Activated T-helper 1 cell treated with anti-CD3 and anti-CD28 coated beads, Interleukin-12 subunit alpha, Interleukin-12 subunit beta, Interleukin-2, Interleukin-4 antibody, amounts not matched to agents 30 ng/mL and 10 ng/mL and 1 ng/mL, durations not matched to agents 14 hours and 24 hours and 36 hours (primary cell): ENCODE results near the gene CPNE4. TPM values are rescaled to one million over a fixed set of nuclear protein-coding genes. Genes with fewer than 3 reads are reported as not detected.

Experiments
- DNase-seq: peaks from one replicate; pipeline ENCODE4 v3.0.0; 2021; ENCODE audit warnings: low spot score
- H3K27ac Mint-ChIP-seq: one replicate; pipeline ENCODE4 v1.8.0; 2021; ENCODE audit warnings: mild to moderate bottlenecking, mixed read lengths
- H3K27me3 Mint-ChIP-seq: one replicate; pipeline ENCODE4 v1.8.0; 2022; ENCODE audit warnings: mild to moderate bottlenecking, moderate library complexity, mixed read lengths; ENCODE audit not compliant: insufficient read depth
- H3K36me3 Mint-ChIP-seq: one replicate; pipeline ENCODE4 v1.8.0; 2021; ENCODE audit warnings: low read depth, mixed read lengths
- H3K4me1 Mint-ChIP-seq: one replicate; pipeline ENCODE4 v1.8.0; 2021; ENCODE audit warnings: low read depth, mixed read lengths
- H3K4me3 Mint-ChIP-seq: one replicate; pipeline ENCODE4 v1.8.0; 2021; ENCODE audit warnings: mild to moderate bottlenecking, moderate library complexity, mixed read lengths
- H3K9me3 Mint-ChIP-seq: one replicate; pipeline ENCODE4 v1.8.0; 2021; ENCODE audit warnings: mixed read lengths
- intact Hi-C: fragments of 100-400 bp; cut with micrococcal nuclease; formaldehyde crosslinking; loops from one replicate; pipeline ENCODE4 v1.15.1; 2024
- total RNA-seq: library from RNA; stranded (reverse); gene quantifications from 2 replicates; pipeline ENCODE4 v1.2.3, GENCODE V29; 2022

CPNE4 gene
- total RNA-seq, 1 donor from 2014 or later, result not detected

GRCh38 chr3:131725414-131725813, 309.4 kb downstream of the CPNE4 start:
- H3K4me1 Mint-ChIP-seq, result peaks cover 2% of the 10 kb centered on the region
- H3K27me3 Mint-ChIP-seq, result no peaks in the 10 kb centered on the region
- no peak for DNase-seq
- H3K9me3 Mint-ChIP-seq, result no peaks in the 10 kb centered on the region
- no peaks in the 10 kb centered on the region for H3K36me3 Mint-ChIP-seq
- no peak overlapping the region for H3K27ac Mint-ChIP-seq
- no peak overlapping the region for H3K4me3 Mint-ChIP-seq
- intact Hi-C loops, result no loop called here

GRCh38 chr3:131723343-131723742, 311.5 kb downstream of the CPNE4 start:
- H3K36me3 Mint-ChIP-seq, result no peaks in the 10 kb centered on the region
- intact Hi-C loops, result no loop called here
- DNase-seq, result no peak
- H3K4me1 Mint-ChIP-seq, result no peaks in the 10 kb centered on the region
- no peak overlapping the region for H3K27ac Mint-ChIP-seq
- H3K4me3 Mint-ChIP-seq, result no peak overlapping the region
- no peaks in the 10 kb centered on the region for H3K27me3 Mint-ChIP-seq
- no peaks in the 10 kb centered on the region for H3K9me3 Mint-ChIP-seq

- DNase-seq, result no peak
- H3K27ac Mint-ChIP-seq, result no peak overlapping the region
- peaks cover 9% of the 10 kb centered on the region for H3K4me1 Mint-ChIP-seq
- no peaks in the 10 kb centered on the region for H3K36me3 Mint-ChIP-seq
- no peaks in the 10 kb centered on the region for H3K27me3 Mint-ChIP-seq
- H3K4me3 Mint-ChIP-seq, result no peak overlapping the region
- intact Hi-C loops, result no loop called here
- H3K9me3 Mint-ChIP-seq, result no peaks in the 10 kb centered on the region
Measured at GRCh38 chr3:131717493-131717892, 317.3 kb downstream of the CPNE4 start.

GRCh38 chr3:131716943-131717342, 317.9 kb downstream of the CPNE4 start:
- Mint-ChIP-seq H3K4me1 (peaks cover 9% of the 10 kb centered on the region), H3K4me3 (no peak overlapping the region), H3K36me3 (no peaks in the 10 kb centered on the region), H3K9me3 (no peaks in the 10 kb centered on the region), H3K27me3 (no peaks in the 10 kb centered on the region), H3K27ac (no peak overlapping the region)
- intact Hi-C loops, result no loop called here
- no peak for DNase-seq

- intact Hi-C loops, result no loop called here
- Mint-ChIP-seq H3K27ac (no peak overlapping the region), H3K9me3 (no peaks in the 10 kb centered on the region), H3K27me3 (no peaks in the 10 kb centered on the region), H3K36me3 (no peaks in the 10 kb centered on the region), H3K4me1 (peaks cover 9% of the 10 kb centered on the region), H3K4me3 (no peak overlapping the region)
- no peak for DNase-seq
Measured at GRCh38 chr3:131716007-131716406, 318.8 kb downstream of the CPNE4 start.

- intact Hi-C loops, result loop anchor here (2.0 to 5.0 kb wide), 2 partner anchors 16 to 152 kb away; no protein-coding TSS in a partner anchor
- no peak for DNase-seq
- peaks cover 9% of the 10 kb centered on the region for H3K4me1 Mint-ChIP-seq
- no peaks in the 10 kb centered on the region for H3K27me3 Mint-ChIP-seq
- no peak overlapping the region for H3K4me3 Mint-ChIP-seq
- H3K9me3 Mint-ChIP-seq, result no peaks in the 10 kb centered on the region
- H3K27ac Mint-ChIP-seq, result no peak overlapping the region
- H3K36me3 Mint-ChIP-seq, result no peaks in the 10 kb centered on the region
Measured at GRCh38 chr3:131714585-131715220, 320.1 kb downstream of the CPNE4 start.

- peaks cover 9% of the 10 kb centered on the region for H3K4me1 Mint-ChIP-seq
- DNase-seq, result no peak
- H3K27me3 Mint-ChIP-seq, result no peaks in the 10 kb centered on the region
- H3K36me3 Mint-ChIP-seq, result no peaks in the 10 kb centered on the region
- H3K4me3 Mint-ChIP-seq, result no peak overlapping the region
- intact Hi-C loops, result loop anchor here (2.0 to 5.0 kb wide), 2 partner anchors 17 to 151 kb away; no protein-coding TSS in a partner anchor
- no peak overlapping the region for H3K27ac Mint-ChIP-seq
- no peaks in the 10 kb centered on the region for H3K9me3 Mint-ChIP-seq
Measured at GRCh38 chr3:131713416-131714123, 321.2 kb downstream of the CPNE4 start.

GRCh38 chr3:131712662-131713061, 322.2 kb downstream of the CPNE4 start:
- Mint-ChIP-seq H3K4me3 (no peak overlapping the region), H3K27me3 (no peaks in the 10 kb centered on the region), H3K4me1 (peaks cover 9% of the 10 kb centered on the region), H3K36me3 (no peaks in the 10 kb centered on the region), H3K9me3 (no peaks in the 10 kb centered on the region), H3K27ac (peak overlapping the region; percentile 19)
- no peak for DNase-seq
- intact Hi-C loops, result loop anchor here (5.0 kb wide), 1 partner anchor 150 kb away; no protein-coding TSS in a partner anchor

- Mint-ChIP-seq H3K4me3 (no peak overlapping the region), H3K27me3 (peaks cover 2% of the 10 kb centered on the region), H3K4me1 (peaks cover 9% of the 10 kb centered on the region), H3K36me3 (no peaks in the 10 kb centered on the region), H3K9me3 (no peaks in the 10 kb centered on the region), H3K27ac (no peak overlapping the region)
- intact Hi-C loops, result loop anchor here (5.0 kb wide), 1 partner anchor 149 kb away; no protein-coding TSS in a partner anchor
- no peak for DNase-seq
Measured at GRCh38 chr3:131711114-131711768, 323.6 kb downstream of the CPNE4 start.

GRCh38 chr3:131708241-131708640, 326.6 kb downstream of the CPNE4 start:
- intact Hi-C loops, result no loop called here
- Mint-ChIP-seq H3K27ac (no peak overlapping the region), H3K4me3 (no peak overlapping the region), H3K36me3 (no peaks in the 10 kb centered on the region), H3K9me3 (no peaks in the 10 kb centered on the region), H3K27me3 (peaks cover 5% of the 10 kb centered on the region), H3K4me1 (no peaks in the 10 kb centered on the region)
- no peak for DNase-seq

GRCh38 chr3:131705558-131706051, 329.2 kb downstream of the CPNE4 start:
- Mint-ChIP-seq H3K27ac (no peak overlapping the region), H3K9me3 (no peaks in the 10 kb centered on the region), H3K27me3 (peaks cover 5% of the 10 kb centered on the region), H3K36me3 (no peaks in the 10 kb centered on the region), H3K4me1 (no peaks in the 10 kb centered on the region), H3K4me3 (no peak overlapping the region)
- intact Hi-C loops, result no loop called here
- DNase-seq, result no peak

- no peaks in the 10 kb centered on the region for H3K36me3 Mint-ChIP-seq
- H3K4me1 Mint-ChIP-seq, result no peaks in the 10 kb centered on the region
- H3K27me3 Mint-ChIP-seq, result peaks cover 5% of the 10 kb centered on the region
- H3K4me3 Mint-ChIP-seq, result no peak overlapping the region
- intact Hi-C loops, result no loop called here
- no peak overlapping the region for H3K27ac Mint-ChIP-seq
- H3K9me3 Mint-ChIP-seq, result no peaks in the 10 kb centered on the region
- DNase-seq, result no peak
Measured at GRCh38 chr3:131705099-131705498, 329.7 kb downstream of the CPNE4 start.

- peaks cover 5% of the 10 kb centered on the region for H3K27me3 Mint-ChIP-seq
- H3K4me1 Mint-ChIP-seq, result no peaks in the 10 kb centered on the region
- no peaks in the 10 kb centered on the region for H3K9me3 Mint-ChIP-seq
- H3K4me3 Mint-ChIP-seq, result no peak overlapping the region
- no peak for DNase-seq
- no peaks in the 10 kb centered on the region for H3K36me3 Mint-ChIP-seq
- intact Hi-C loops, result no loop called here
- no peak overlapping the region for H3K27ac Mint-ChIP-seq
Measured at GRCh38 chr3:131704098-131704497, 330.7 kb downstream of the CPNE4 start.
